GM19397 (cell line): Measurements from ENCODE around the gene FBXW2.

Source experiments
- ATAC-seq: cut with Tn5 transposase; IDR thresholded peaks from one replicate; pipeline ENCODE4 v1.9.1; 2021; ENCODE audit warnings: mild to moderate bottlenecking, moderate library complexity; ENCODE audit not compliant: unreplicated experiment

Gene FBXW2

GRCh38 chr9:120715389-120715924, 77.8 kb downstream of the FBXW2 start:
- no peak for ATAC-seq

DNA sequence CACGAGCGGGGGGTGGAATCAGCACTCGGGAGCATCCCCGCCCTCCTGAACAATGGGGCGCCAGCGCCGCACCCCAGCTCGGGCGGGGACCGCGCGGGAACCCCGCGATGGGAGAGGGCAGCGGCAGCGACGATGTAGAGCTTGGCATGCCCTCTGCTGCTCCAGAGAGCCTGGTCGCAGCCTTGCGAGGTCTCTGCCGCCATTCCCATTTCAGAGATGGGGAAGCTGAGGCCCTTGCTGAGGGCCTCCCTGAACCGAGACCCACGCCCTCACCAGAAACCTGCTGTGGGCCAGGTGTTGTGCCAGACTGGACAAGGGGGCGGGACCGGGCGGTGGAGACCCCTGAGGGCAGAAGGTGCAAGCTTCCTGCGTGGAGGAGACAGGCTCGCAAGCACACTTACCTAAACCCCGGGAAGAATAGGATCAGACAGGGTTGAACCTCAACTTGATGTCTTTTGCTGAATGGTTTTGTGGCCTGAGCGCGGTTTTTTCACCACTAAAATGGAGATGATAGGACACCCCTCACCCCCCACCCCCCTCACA, 78.3 kb downstream of the FBXW2 start:
- ATAC-seq = no peak

DNA sequence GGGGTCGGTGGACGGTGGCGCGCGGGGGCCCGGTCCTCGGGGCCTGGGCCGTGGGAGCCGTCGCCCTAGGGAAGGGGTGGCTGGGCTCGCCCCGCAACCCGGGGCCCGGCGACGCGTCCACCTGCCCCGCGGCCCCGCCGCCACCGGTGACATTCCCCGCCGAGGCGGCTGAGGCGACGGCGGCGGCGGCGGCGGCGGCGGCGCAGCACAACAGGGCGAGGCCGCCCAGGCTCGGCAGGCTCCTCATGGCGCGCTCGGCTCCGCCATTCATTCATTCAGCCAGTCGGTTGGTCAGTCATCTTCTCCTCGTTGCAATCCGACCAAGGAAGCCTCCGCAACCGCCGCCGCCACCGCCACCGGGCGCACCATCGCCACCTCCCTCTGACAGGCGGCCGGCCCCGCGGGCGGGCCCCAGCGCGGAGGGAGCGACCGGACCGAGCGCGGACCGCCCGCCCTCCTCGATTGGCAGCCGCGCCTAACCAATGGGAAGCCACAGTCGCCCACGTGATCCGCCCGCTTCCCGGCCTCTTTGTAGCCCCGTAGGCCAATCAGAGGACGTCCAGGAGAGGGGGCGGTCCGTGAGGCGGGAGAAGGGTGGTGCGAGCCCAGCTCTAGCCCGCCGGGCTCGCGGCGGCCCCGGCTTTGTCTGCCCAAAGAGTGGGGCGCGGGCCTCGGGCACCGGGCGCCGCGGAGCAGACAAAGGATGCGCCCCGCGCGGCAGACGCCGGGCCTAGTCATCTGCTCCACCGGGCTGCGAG, 78.9 kb downstream of the FBXW2 start, which contains the start of gene MEGF9:
TSS of gene MEGF9 (minus strand) at position 383 of the 758 bp plus-strand sequence. CDS start at position 271, 112 bp downstream.
- peak; percentile 97 for ATAC-seq

GRCh38 chr9:120713257-120714087, 79.7 kb downstream of the FBXW2 start:
- ATAC-seq = no peak

DNA sequence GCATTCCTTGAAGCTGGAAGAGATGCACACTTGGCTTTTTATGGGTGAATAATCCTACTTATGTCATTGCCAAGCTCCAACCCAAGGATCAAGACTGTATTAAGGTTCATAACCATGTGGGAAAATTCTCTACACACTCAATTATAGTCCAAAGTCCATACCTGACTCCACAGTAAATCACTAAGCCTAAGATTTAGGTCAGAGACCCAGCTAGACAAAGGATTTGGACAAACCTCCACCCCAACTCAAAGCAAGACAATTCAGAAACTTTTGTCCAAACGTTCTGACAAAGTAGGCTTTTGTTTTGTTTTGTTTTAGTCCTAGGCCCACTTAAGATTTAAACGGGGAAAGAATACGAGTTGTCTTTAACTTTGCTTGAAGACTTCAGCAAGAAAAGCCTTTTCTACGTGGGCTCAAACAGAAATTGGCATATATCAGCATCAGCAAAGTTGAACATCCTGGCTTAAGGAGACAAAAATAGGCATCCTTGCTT, 80.6 kb downstream of the FBXW2 start:
- ATAC-seq = no peak

- no peak for ATAC-seq
These were observed 81.2 kb downstream of the FBXW2 start for GRCh38 chr9:120711841-120712538.

DNA sequence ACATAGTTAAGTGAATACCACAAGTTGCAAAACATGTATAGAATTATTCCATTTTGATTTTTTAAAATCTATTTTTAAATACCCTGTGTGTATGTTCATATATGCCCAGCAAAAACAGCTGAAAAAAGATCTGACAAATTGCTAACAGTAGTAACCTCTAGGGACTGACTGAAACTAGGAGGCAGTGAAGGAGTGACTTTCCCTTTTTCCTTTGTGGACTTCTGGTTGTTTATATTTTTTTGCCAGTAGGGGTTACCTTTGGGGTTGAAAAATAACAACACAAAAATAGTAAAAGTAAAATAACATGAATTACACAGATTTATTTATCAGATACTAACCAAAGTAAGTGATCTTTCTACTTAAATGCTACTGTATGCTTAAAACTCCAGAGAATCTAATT, 81.9 kb downstream of the FBXW2 start:
- ATAC-seq = no peak

DNA sequence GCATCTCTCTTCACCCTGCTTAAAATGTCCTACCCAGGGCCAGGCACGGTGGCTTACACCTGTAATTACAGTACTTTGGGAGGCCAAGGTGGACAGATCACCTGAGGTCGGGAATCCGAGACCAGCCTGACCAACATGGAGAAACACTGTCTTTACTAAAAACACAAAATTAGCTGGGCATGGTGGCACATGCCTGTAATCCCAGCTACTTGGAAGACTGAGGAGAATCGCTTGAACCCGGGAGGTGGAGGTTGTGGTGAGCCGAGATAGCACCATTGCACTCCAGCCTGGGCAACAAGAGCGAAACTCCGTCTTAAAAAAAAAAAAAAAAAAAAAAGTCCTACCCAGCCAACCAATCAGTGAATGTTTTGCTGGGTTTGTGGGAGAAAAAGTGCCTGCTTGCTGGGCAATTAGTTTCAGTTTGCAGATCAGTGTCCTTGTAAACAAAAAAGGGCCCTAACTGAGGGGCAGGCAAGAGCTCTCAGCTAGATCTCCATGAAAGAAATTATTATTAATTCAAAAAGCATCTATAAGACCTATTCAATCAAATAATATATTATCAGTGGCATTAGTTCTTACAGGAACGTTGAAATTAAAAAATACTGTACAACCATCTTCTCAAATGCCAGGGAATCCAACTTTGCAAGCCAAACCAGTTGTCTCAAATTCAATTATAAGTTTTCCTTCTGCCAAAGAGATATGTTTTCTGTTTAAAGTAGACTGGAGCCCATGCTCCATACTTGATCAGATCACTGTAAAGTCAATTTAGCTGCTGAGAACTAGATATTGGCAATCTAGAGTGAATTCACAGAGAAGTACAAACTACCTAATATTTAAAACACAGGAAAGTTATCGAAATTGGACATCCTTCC, 82.9 kb downstream of the FBXW2 start:
- ATAC-seq = no peak

DNA sequence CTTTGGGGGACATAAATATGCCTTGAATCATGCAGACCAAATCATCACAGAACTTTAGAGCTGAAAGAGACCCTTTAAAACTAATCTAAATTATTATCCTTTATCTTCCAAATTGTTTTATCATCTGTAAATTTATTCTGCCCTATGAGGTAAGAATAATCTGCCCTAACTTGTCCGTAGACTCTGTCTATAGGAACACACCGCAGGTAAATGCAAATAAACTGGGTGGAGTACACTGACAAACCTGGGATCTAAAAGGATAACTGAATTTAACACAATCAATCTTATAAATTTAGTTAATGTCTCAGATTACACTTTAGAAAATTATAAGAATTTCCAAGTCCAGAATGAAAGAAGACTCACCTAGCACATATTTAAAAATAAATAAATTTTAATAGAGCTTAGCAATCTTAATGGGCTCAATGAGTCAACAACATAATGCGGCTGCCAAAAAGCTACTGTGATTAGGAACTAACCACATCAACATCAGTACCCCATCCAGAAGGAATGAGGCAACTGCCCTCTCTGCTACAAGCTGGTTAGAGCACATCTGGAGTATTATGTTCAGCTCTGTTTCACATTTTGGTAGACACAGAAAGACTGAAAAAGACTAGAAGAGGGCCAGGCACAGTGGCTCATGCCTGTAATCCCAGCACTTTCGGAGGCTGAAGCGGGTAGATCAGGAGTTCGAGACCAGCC, 84.5 kb downstream of the FBXW2 start:
- ATAC-seq = no peak

DNA sequence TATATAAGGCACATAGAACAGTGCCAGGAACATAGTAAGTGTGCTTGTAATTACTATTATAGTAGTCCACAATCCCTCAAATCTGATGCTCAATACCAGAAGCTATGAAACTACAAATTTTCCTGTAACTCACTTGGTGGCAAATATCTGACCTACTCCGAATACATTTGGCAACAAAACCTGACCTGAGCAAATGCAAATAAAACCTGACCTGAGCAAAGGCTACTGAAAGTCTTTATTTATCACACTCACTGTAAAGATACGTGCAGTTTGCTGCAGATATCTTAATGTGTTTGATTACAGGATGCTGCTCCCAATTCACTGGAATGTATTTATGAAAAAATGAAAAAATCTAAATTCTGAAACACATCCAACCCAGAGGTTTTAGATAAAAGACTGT, 86.0 kb downstream of the FBXW2 start:
- no peak for ATAC-seq
